HG03097 (cell line): ENCODE results near the gene EVA1A.

Source experiments
- ATAC-seq: cut with Tn5 transposase; IDR thresholded peaks from one replicate; pipeline ENCODE4 v1.9.1; 2021; ENCODE audit not compliant: unreplicated experiment, low FRiP score

EVA1A gene, protein sequence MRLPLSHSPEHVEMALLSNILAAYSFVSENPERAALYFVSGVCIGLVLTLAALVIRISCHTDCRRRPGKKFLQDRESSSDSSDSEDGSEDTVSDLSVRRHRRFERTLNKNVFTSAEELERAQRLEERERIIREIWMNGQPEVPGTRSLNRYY

DNA sequence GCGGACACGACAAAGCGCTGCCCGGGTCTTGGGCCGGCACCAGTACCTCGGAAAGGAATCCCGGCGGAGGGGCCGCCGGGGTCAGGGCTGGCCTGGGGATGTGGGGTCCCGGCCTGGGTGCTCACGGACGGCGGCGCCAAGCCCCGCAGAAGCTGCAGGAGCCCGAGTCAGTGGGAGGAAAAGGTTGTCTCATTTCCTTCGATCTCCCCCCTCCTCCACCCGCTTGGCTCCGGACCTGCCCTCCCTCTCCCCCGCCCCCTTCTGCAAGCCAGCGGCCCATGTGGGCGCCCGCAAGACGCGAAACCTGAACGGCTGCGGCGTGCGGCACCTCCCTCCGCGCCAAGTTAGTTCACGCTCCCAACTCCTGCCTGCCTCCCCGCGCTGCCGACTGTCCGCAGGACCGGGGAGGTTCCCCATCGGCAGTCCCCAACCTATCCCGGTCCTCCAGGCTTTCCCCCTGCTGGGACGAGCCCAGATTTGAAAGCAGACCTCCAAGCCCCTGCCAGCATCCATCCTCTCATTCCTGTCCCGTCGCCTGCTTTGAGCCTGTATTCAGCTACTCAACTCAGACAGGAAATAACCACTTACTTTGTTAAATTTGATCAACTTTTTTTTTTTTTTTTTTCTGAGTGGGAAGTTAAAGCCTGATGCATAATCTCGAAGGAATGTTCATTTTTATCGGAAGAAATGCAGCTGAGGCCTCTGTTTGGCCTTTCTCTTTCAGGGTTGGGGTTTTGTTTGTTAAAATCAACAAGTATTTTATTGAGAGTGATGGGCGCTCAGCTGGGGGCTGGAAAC is at the start of gene EVA1A:
EVA1A (minus strand) TSS at position 172 of the 798 bp plus-strand sequence. CDS start 42,799 bp downstream, outside the sequence.
- no peak for ATAC-seq

DNA sequence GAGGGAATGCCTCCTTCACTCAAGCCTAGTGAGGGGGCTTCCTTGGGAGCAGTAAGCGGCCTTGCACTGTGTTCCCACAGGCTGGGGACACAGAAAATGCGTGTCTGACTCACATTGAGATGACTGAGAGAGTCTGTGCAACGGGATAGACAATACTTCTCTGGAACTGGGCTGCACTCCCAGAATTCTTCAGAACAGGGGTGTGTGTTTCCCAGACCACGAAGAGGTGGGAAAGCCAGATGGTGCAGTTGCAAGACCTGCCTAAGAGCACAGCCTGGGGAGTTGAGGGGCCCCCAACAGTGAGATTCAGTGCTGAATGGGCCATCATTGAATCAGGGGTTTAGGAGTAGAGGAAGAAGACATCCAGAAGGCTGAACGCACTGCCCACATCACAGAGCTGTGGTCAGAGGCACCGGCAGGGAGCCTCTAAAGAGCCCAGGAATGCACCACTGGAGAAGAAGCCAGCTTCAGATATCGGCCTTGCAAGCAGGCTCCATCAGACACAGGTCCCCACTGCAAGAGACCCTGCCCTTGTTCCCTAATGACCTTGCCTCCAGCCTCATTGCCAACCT is 49.3 kb upstream of the EVA1A start:
- no peak for ATAC-seq

DNA sequence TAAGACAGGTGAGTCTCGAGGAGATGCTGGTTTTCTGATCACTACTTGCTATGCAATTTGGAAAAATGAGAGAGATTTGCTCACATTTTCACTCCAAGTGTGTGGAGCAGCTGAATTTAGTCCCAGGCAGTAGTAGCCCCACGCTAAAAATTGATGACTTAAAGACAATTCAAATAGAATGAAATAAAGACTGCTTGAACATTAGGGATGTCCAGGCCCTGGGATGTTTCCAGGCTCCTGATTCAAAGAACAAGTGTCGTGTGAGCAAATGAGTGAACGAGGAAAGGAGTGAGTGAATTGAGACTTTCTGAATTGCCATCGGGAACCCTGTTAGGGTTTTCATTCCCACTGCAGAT is 48.6 kb upstream of the EVA1A start:
- ATAC-seq = no peak

DNA sequence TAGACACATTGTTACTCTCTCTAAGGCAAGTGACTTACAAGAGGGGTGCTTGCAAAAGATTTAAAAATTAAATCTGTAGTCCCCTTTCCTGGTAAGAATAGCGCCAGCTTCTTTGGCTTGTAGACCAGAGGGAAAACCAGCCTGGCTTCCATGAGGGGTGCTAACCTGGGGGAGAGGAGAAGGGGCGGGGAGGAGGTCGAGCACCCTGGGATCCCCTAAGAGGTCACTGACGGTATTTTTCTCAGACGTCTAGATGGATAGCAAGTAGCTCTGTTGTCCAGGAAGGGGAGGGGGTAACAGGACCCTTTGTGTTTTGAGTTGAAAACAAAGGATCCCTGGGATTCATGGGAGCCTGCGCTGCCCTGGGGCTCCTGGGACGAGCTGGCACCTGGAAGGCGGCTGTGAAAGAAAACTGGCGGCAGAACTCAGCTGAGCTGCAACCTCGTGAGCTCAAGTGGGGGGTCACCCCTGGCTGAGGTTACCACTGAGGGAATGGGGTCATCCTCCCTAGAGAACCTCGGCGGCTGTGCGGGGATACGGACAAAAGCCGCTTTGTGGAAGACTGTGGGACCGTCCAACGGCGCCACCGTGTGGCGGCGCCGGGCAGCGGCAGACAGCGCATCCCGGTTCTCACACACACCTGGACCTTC is 48.1 kb upstream of the EVA1A start:
- no peak for ATAC-seq

DNA sequence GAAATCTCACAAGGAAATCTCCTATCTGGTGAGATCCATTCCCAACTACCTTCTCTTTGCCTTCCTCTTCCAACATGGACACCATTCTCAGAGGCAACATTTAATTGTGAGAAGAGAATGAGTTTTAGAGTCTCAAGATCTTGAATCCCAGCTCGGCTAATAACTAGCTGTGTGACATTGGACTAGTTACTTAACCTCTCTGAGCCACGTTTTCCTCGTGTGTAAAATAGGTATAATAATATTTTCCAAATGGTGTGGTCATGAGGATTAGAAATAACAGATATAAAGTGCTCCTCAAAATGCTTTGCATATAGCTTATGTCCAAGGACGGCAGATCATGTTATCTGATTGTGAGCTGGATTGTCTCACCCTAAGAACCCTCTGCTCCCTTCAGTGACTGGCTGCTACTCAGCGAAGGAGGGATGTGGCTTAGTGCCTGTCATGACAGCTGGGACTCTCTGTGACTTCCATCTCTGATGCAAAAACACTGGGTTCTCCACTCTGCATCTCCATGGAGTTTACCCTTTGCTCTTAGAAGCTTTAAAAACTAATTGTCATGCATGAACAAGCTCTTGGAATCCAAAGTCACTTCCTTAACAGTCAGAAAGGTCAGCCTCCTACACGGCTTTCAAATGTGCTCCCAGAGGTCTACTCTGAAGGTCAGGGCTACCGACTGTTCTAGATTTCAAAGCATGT is 47.4 kb upstream of the EVA1A start:
- ATAC-seq = no peak

DNA sequence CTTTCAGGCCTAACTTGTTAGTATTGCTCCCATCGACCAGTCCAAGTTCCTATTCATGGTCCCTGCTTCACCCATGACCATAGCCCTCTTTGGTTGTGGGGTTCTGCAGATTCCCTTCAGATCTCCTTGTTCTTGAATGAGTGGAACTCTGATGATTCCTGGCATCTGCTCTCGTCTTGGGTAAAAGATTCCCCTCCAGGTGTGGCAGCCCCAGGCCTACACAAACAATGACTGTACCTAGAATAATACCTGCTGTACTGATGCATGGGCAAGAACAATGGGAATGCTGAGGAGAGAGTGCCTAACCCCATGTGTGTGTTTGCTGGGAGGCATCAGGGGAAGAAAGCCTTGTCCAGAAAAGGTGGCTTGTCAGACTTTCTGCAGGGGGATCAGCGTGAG is 46.7 kb upstream of the EVA1A start:
- no peak for ATAC-seq

DNA sequence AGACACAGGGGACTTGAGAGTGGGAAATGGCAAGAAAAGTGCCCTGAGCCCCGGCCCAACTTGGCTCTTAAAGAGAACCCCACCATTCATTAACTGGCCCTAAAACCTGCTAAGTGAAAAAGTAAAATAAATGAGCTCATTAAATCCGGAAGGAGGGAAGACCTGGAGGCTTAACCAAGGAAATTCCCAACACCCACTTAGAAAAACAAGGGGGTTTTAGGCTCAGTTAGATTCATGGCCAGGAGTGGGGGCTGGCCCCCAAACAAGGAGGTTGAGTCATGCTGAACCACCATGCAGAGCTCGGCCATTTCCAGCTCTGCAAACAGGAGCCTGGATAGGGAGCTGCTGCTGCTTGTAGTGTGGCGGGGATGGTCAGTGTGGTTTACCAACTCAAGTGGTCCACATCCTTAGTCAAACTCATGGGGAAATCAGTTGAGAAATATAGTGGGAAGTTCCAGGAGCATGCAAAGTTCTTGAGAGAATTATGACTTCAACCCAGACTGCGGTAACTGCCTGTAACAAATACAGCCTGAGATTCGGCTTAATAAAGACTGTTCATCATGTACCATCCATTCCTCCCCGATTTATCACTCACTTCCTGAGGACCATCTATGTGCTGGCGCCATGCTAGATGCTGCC is 46.1 kb upstream of the EVA1A start:
- ATAC-seq = no peak

DNA sequence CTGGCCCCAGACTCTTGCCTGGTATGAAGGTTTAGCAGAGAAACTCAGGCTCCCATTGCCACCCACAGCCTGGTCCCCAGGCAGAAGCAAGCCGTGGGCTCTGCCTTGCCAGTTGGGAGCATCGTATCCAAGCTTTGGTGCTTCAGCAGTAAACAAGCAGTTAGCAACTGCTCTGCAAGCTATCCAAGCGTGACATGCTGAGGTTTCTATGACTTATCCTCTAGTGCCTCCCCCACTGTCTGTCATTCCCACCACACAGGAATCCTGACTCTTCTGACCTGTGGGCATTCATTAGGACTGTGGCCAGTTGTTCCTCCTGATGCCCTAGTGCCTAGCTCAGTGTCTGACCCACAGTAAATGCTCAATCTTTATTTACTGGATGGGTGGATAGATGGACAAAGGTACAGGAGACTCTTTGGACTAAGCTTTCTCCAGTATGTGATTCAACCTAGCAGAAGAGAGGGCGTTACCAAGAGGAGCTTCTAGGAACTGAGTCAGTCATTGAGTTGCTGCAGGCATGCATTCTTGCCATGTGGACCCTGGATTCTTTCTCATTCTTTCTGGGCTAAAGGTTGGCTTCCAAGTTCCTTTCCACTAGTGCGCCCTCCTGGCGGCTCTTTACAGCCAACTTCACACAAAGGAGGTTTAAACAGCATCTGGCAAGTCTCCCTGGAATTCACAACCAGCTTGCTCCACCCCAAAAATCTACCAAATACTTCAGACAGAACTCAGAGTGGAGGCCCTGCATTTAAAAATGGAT is 45.2 kb upstream of the EVA1A start:
- ATAC-seq = no peak

DNA sequence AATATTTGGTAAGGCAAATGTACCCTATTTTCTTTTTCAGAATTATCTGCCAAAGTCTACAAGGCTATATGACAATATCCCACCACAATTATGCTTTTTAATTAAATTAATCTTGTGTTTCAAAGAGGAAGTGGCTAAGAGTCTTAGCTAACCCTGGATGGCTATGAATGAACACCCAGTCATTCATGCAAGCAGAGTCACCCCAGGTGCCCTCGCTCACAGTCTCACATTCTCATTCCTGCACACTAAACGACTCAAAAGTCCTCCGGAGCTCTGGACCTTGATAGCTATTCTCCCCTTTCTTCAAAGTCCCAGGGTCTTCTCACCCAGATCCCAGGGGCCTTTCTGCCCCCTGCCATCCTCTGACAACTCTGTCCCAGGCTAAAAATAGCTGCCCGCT is 43.7 kb upstream of the EVA1A start:
- no peak for ATAC-seq

DNA sequence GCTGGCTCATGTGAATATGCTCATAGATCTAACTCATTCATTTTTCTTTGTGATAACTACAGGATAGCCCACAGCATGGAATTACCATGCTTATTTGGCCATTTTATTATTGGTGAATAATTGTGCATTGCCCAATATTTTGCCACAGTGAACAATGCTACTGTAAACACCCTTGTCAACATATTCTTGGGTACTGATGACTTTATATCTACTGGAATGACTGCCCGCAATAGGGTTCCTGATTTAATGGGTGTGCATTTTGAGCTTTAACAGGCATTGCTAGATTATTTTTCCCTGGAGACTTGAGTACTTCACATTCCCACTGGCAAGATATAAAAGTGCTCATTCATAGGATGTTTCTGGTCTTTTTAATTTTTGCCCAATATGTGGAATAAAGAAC is 42.7 kb upstream of the EVA1A start:
- no peak for ATAC-seq

DNA sequence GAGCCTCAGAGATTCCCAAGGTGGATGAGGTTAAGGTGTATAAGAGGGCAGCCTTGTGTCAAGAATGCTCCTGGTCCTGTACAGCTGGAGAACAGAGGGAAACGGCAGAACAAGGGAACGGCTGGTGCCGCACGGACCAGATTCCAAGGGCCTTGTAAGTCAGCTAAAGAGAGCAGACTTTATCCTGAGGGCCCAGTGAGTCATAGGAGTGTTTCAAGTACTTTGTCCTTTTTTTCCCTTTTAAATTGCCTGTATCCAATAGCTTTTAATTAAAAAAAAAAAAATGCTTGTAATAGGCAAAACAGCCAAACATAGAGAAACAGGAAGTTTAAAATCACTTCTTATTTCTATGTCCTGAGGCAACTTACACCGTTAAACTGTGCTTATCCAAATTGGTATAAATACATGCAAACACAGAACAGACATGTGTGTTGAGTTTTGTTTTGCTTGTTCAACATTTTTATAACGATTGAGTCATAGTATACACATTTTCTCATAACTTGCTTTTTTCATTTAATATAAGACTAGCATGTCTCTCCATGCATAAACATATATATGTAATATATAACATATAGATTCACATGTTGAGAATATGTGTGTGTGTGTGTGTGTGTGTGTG is 42.1 kb upstream of the EVA1A start:
- ATAC-seq = no peak

DNA sequence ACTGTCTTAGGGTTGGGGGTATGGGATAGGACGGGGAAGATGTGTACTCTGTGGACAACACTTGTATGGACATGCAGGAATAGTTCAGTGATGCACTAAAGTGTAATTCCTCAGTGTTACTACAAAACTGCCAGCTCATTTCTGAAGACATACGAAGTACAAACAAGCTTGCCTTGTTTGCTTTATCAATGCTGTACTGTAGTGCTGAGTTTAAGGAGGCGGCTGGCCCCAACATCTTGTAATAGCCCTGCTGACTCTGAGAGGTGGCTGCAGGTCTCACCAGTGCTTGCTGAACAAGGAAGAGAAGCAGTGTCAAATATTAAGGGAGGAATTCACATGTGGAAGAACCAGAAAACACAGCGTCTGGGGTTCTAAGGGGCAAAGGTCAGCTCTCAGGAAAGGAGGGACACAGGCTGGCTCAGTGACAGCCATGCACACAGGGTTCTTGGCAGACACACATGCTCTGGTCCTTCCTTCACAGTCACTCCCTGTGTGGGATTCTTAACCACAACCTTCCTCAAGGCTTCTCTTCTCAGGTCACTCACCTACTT is 39.8 kb upstream of the EVA1A start:
- no peak for ATAC-seq

DNA sequence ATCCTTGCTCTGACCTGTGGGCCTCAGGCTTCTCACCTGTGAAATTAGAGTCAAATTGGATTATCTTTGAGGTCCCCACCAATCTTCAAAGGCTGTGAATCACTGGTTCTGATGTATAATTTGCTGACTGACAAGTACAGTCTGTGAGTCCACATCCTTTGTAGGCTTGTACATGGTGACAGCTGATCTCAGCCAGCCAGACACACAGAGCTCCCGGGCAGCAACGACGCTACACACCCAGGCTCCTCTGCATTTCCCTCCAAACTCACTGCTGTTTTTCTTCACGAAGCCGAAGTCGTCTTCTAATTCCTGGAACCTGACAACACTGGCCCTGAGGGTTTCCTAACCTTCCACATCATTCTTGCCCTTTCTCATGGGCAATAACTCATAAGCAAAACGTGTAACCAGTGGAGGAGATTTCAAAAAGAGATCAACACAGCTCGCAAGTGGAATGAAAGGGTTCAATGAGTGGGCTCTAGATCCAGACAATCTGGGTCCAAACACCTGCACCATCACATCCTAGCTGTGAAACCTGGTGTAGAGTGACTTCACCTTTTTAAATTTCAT is 37.9 kb upstream of the EVA1A start:
- no peak for ATAC-seq

DNA sequence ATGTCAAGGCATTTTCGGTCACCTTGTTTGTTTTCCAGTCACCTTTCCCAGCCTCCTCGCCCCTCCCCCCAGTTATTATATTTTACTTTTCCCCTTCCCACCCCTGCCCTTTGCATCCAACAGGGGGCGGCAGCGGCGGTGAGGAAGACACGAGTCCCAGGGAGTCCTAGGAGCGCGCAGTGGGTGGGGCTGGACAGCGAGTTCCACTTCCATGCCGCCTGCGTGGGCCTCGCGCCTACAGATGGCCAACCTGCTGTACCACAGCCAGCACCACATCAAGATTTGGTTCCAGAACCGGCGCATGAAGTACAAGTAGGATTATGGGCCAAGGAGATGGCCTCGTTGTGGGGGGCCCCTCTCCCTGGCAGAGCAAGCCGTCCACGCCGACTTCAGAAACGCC is 37.2 kb upstream of the EVA1A start:
- no peak for ATAC-seq

DNA sequence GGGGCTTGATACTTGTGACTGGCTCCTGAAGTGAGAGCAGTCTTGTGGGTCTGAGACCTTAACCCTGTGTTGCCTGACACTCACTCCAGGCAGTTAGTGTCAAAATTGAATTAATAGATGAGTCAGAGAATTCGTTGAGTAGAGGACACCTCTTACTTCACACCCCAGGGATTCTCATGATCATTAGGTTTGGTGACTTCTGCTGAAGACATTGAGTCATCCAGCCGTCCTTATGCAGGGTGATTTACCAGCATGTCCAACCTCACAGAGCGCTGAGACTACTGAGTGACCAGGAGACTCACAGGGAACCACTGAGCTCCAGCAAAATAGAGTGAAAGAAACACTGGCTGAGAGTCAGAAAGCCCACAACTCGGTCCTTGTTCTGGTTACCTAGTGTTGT is 36.0 kb upstream of the EVA1A start:
- ATAC-seq = no peak

DNA sequence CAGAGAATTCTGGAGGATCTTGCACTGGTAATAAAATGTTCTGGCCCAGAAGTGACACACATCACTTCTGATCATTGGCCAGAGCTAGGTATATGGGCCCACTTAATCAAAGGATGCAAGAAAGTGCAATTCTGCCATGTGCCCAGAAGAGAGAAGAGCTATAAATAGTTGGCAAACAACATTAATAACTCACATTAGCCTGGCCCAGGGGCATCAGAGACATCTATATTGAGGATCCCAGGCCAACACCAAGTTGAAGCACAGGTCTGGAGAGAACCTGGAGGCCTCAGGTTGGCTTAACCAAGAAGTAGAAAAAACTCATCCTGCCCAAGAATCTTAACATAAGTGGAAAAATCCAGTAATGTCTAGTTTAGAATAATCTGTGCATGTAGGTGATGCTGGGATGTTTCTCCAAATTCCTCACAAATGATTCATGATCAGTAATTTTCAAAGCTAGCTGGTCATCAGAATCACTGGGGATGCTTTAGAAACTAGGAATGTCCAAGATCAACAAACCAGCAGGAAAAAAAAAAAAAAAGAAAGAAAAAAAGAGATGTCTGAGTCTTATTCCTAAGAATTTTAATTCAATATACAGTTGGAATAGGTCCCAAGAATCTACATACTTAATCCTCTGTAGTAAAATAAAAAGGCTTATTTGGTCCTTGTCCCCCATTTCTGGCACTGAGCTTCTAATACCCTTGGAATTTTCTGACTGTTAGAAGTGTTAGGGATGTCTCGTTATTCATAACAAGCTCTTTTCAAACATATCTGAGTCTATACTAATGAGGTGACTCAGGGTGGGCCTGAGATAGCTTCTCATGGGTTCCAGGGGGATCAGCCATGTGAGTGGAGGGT is 35.0 kb upstream of the EVA1A start:
- no peak for ATAC-seq

DNA sequence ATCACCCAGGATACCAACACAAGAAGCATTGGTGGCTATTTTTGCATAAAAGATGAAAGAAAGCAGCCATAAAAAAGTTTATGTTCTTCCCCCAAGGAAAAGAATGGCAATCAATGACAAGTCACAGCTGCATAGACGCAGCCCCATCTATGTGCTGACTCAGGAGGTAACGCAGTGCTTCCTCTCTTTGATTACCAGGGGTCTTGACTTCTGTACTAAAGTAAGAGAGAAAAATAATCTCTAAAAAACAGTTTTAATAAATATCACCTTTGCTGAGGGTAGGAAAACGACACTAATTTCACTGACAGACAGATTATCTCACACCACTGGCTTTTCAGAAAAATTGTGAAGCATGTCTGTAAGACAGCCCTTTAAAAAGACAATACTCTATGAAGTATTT is 33.9 kb upstream of the EVA1A start:
- no peak for ATAC-seq

DNA sequence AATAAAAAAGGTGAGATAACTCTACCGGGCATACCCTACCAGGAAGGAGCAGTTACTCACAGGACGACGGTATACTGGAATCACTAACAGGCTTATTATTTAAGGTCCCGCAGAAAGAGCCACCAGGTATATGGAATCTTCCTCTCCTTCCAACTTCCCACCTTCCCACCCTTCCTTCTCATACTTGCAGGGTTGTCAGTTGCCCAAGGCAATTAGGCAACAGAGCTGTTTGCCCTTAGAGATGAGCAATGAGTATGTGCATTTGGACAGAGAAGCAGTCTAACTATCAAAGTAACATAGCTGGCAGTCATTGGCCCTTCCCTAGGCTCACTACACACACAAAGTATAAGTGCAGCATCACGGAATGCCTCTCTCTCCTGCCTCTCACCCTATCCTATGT is 32.1 kb upstream of the EVA1A start:
- no peak for ATAC-seq
